Tibial artery (tissue), 4 donors: ENCODE results near the gene AHRR.

Experiments used
- DNase-seq, 2 donors: peaks; one replicate each; pipeline ENCODE4 v3.0.0-alpha.2; 2019
- H3K27ac ChIP-seq, 2 donors: fragments of 200-600 bp; sonication (generic) in 1 of 2; 1 replicate in 1 of 2; 2 replicates in 1 of 2; pipeline ENCODE4 v1.5.1; 2018 to 2019; ENCODE audit warnings: mild to moderate bottlenecking in 1 of 2
- H3K27me3 ChIP-seq, 2 donors: fragments of 200-600 bp; sonication (generic) in 1 of 2; one replicate each; pipeline versions ENCODE4 v1.5.1 to v1.6.0; 2016 to 2019
- H3K36me3 ChIP-seq, 3 donors: fragments of 200-600 bp; sonication (generic) in 2 of 3; one replicate each; pipeline ENCODE4 v1.5.1; 2016 to 2019; ENCODE audit warnings: mild to moderate bottlenecking in 2 of 3
- H3K4me1 ChIP-seq, 4 donors: fragments of 200-600 bp; sonication (generic) in 2 of 4; 1 replicate in 3 of 4; 2 replicates in 1 of 4; pipeline ENCODE4 v1.5.1; 2016 to 2019
- H3K4me3 ChIP-seq, 2 donors: fragments of 200-600 bp; sonication (generic) in 1 of 2; 1 replicate in 1 of 2; 2 replicates in 1 of 2; pipeline ENCODE4 v1.5.1; 2018 to 2019; ENCODE audit warnings: mild to moderate bottlenecking in 2 of 2
- H3K9me3 ChIP-seq, 3 donors: fragments of 200-600 bp; sonication (generic) in 1 of 3; one replicate each; pipeline ENCODE4 v1.5.1; 2016 to 2019
- CTCF ChIP-seq, 2 experiments: fragments of 200-600 bp in 1 of 2; fragments of 450-650 bp in 1 of 2; IDR thresholded peaks; one replicate each; pipeline ENCODE4 v1.5.1; 2017 to 2019; ENCODE audit warnings: antibody characterized with exemption in 2 of 2, mild to moderate bottlenecking in 1 of 2, moderate library complexity in 1 of 2
- intact Hi-C: fragments of 100-400 bp; cut with DNase I; formaldehyde crosslinking; loops from one replicate; pipeline ENCODE4 v1.15.0; 2023; ENCODE audit warnings: low total_unique reads

Gene AHRR

DNA sequence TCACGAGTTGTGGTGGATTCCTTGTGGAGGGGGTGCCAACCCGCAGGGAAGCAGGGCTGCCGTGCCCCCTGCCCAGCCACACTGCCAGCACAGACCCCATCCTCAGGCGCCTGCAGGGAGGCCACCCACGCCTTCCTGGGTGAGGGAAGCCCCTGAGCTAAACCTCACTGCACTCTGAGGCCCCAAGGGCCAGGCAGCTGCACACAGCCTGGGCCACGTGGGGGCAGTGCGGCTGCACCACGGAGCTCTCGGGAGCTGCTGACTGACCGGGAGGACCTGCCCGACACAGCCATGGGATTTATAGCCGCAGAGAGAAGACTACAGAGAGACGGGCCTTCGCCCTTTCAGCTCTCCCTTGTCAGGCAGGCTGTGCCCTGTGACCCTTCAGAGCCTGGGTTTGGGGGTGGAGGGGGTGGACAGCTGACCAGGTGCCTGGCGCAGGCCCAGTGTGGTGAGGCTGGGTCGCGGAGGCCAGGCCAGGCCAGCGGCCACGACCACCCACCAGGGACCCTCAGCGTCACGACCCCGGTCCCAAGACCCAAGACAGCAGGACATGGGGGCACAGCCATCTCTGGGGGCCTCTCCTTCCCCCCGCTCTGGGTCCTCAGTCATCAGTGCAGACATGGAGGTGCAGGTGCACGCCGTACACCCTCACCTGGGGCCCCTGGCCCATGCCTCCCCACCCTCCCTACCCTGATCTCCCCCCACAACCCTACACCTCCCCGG lies 4.3 kb upstream of the AHRR start:
- H3K9me3 ChIP-seq, result no peaks in the 10 kb centered on the region
- H3K36me3 ChIP-seq, result peaks cover 44 to 48% (median 45%) of the 10 kb centered on the region in 3 donors
- peaks cover 0 to 42% of the 10 kb centered on the region in 2 donors for H3K27me3 ChIP-seq
- peaks cover 0 to 21% (median 20%) of the 10 kb centered on the region in 4 donors for H3K4me1 ChIP-seq
- no peak for DNase-seq
- H3K4me3 ChIP-seq, result no peak overlapping the region
- intact Hi-C loops, result no loop called here
- H3K27ac ChIP-seq, result no peak overlapping the region
- no peak for TF ChIP-seq CTCF (IDR thresholded peaks at IDR 0.05)

DNA sequence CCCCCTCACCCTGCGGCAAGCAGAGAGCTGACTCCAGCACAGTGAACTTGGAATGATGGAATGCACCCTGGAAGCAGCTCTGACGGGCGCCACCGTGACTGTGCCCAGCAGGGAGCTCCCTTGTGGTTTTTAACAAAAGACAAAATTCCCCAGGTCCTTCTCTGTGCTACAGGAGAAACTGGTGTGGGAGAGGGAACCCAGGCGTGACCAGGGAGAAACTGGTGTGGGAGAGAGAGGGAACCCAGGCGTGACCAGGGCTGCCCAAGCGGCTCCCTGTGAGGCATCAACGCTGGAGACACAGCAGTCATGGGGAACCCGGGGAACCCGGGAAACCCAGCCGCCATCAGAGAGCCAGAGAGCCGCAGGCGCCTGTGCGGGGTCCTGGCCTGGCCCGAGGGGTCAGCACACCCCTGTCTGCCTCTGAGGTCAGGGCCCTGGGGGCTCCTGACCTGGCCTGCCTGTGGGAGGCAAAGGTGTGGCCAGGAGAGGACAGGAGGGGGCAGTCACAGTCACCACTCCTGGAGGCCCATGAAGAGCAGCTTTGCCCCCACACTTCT lies 3.1 kb upstream of the AHRR start:
- H3K27ac ChIP-seq, result no peak overlapping the region
- H3K4me1 ChIP-seq, result peaks cover 0 to 24% (median 22%) of the 10 kb centered on the region in 4 donors
- DNase-seq, result no peak
- no peak for TF ChIP-seq CTCF (IDR thresholded peaks at IDR 0.05)
- intact Hi-C loops, result no loop called here
- peaks cover 0 to 49% of the 10 kb centered on the region in 2 donors for H3K27me3 ChIP-seq
- H3K4me3 ChIP-seq, result no peak overlapping the region
- H3K36me3 ChIP-seq, result peaks cover 34 to 40% (median 35%) of the 10 kb centered on the region in 3 donors
- H3K9me3 ChIP-seq, result no peaks in the 10 kb centered on the region

DNA sequence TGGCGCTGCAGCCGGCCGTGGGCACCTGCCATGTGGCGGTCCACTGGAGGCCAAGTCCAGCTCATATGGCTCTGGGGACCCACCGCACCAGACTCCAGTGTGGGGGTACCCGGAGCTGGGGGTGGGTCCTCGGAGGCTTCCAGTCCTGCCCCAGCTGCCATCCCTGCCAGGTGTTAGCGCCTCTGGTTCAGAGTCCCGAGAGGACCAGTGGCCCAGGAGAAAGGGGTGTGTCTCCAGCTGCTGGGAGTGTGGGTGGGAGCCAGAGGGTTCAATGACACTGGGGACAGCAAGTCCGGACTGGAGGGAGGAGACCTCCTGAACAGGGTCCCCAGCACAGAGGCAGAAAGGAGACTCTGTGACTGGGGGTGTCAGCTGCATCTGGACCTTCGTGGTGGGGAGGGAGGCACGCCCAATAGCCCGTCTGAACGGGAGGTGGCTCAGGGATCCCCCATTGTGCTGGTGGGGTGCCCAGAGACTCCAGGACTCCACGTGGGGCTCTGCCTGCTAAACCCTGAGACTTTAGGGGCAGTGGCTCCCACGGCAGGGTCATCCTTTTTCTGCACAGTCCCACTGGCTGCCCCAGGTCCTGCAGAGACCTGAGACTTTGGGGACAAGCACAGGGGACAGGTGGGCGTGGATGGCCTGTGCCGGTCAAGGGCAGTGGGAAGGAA lies 2.4 kb upstream of the AHRR start:
- Histone ChIP-seq H3K27ac (no peak overlapping the region), H3K4me1 (peaks cover 0 to 24% (median 22%) of the 10 kb centered on the region in 4 donors), H3K9me3 (no peaks in the 10 kb centered on the region), H3K4me3 (no peak overlapping the region), H3K36me3 (peaks cover 28 to 34% (median 28%) of the 10 kb centered on the region in 3 donors), H3K27me3 (peaks cover 0 to 49% of the 10 kb centered on the region in 2 donors)
- intact Hi-C loops, result no loop called here
- no peak for TF ChIP-seq CTCF (IDR thresholded peaks at IDR 0.05)
- DNase-seq, result no peak

- no peak overlapping the region for H3K27ac ChIP-seq
- peak overlapping the region; percentile 40 to 50 for H3K4me3 ChIP-seq
- H3K27me3 ChIP-seq, result peaks cover 0 to 56% of the 10 kb centered on the region in 2 donors
- no peak for TF ChIP-seq CTCF (IDR thresholded peaks at IDR 0.05)
- DNase-seq, result no peak
- H3K36me3 ChIP-seq, result peaks cover 12 to 18% (median 12%) of the 10 kb centered on the region in 3 donors
- H3K4me1 ChIP-seq, result peaks cover 0 to 24% (median 22%) of the 10 kb centered on the region in 4 donors
- no peaks in the 10 kb centered on the region for H3K9me3 ChIP-seq
- intact Hi-C loops, result no loop called here
These were observed 837 bp upstream of the AHRR start for GRCh38 chr5:320524-321229.

- TF ChIP-seq CTCF (IDR thresholded peaks at IDR 0.05), result no peak
- no peak for DNase-seq
- Histone ChIP-seq H3K9me3 (no peaks in the 10 kb centered on the region), H3K27me3 (peaks cover 0 to 56% of the 10 kb centered on the region in 2 donors), H3K4me1 (peaks cover 0 to 24% (median 22%) of the 10 kb centered on the region in 4 donors), H3K36me3 (peaks cover under 1 to 6% (median 1%) of the 10 kb centered on the region in 3 donors), H3K27ac (no peak overlapping the region), H3K4me3 (peak overlapping the region; percentile 40 to 50)
- intact Hi-C loops, result no loop called here
These were observed 275 bp downstream of the AHRR start for GRCh38 chr5:321726-322251.
